OCI-LY3 (cell line): ENCODE measurements around the gene HLF.

Source experiments
- H2AFZ ChIP-seq: fragments of 200-600, 300-600 bp; shearing (Covaris generic); 2 replicates; pipeline ENCODE4 v1.6.0; 2014; ENCODE audit warnings: antibody characterized with exemption, low read depth, low read length
- H3K27ac ChIP-seq: fragments of 200-600, 300-600 bp; sonication (generic); 2 replicates; pipeline ENCODE4 v1.5.1; 2014; ENCODE audit warnings: mild to moderate bottlenecking, low read length, moderate library complexity, mixed read lengths
- H3K27me3 ChIP-seq: fragments of 200-600, 300-600 bp; sonication (generic); 2 replicates; pipeline ENCODE4 v1.6.1; 2014; ENCODE audit warnings: low read depth, low read length, mixed read lengths
- H3K36me3 ChIP-seq: fragments of 200-600, 300-600 bp; sonication (generic); replicated peaks from 2 replicates; pipeline ENCODE3; 2014; ENCODE audit warnings: low read depth, low read length, mixed read lengths
- H3K4me1 ChIP-seq: fragments of 300-600, 200-600 bp; sonication (generic); 2 replicates; pipeline ENCODE4 v1.6.1; 2014; ENCODE audit warnings: low read length, mixed read lengths
- H3K4me2 ChIP-seq: fragments of 200-600, 300-600 bp; sonication (generic); 2 replicates; pipeline ENCODE4 v1.6.1; 2014; ENCODE audit warnings: low read length, mixed read lengths
- H3K4me3 ChIP-seq: fragments of 300-600, 200-600 bp; sonication (generic); 2 replicates; pipeline ENCODE4 v1.5.1; 2014; ENCODE audit warnings: antibody characterized with exemption, mild to moderate bottlenecking, low read length, moderate library complexity
- H3K79me2 ChIP-seq: fragments of 300-600, 200-600 bp; shearing (Covaris generic); 2 replicates; pipeline ENCODE4 v1.6.1; 2014; ENCODE audit warnings: mild to moderate bottlenecking, low read length, mixed read lengths
- H3K9ac ChIP-seq: fragments of 300-600, 200-600 bp; shearing (Covaris generic); 2 replicates; pipeline ENCODE4 v1.6.0; 2014; ENCODE audit warnings: mild to moderate bottlenecking, low read length, moderate library complexity
- H3K9me3 ChIP-seq: fragments of 200-600, 300-600 bp; shearing (Covaris generic); 2 replicates; pipeline ENCODE4 v1.6.1; 2014; ENCODE audit warnings: low read length, mixed read lengths; ENCODE audit not compliant: insufficient read depth
- H4K20me1 ChIP-seq: fragments of 200-600, 300-600 bp; sonication (generic); 2 replicates; pipeline ENCODE4 v1.6.1; 2016; ENCODE audit warnings: low read length, mixed read lengths; ENCODE audit not compliant: insufficient read depth
- EZH2phosphoT487 ChIP-seq: fragments of 200-600 bp; shearing (Covaris generic); IDR thresholded peaks from 2 replicates; pipeline ENCODE4 v1.6.1; 2018; ENCODE audit warnings: antibody characterized with exemption, mixed run types, low read depth
- TF ChIP-seq, protein P1 (sequence below): fragments of 200-600, 300-600 bp; sonication (generic); IDR thresholded peaks from 2 replicates; pipeline ENCODE4 v1.5.1; 2014; ENCODE audit warnings: antibody characterized with exemption, low read length, low read depth

Gene HLF, protein sequence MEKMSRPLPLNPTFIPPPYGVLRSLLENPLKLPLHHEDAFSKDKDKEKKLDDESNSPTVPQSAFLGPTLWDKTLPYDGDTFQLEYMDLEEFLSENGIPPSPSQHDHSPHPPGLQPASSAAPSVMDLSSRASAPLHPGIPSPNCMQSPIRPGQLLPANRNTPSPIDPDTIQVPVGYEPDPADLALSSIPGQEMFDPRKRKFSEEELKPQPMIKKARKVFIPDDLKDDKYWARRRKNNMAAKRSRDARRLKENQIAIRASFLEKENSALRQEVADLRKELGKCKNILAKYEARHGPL

GRCh38 chr17:55264645-55265298 lies at the start of gene HLF:
HLF (plus strand) TSS chr17:55264960; CDS start chr17:55265485, 525 bp downstream.
- Histone ChIP-seq H3K27me3 (0 out of 2 replicates have a peak, but pooled peaks cover 2% of the 10 kb centered on the region), H4K20me1 (peaks cover 3% of the 10 kb centered on the region; the same call in 1 of the 2 replicates), H3K9me3 (peaks cover 6% of the 10 kb centered on the region; the same call in 1 of the 2 replicates), H2AFZ (peak within 1 kb of the TSS; percentile 62; the same call in 1 of the 2 replicates), H3K4me3 (peak within 1 kb of the TSS; percentile 80), H3K79me2 (peaks cover 27% of the 10 kb centered on the region), H3K36me3 (peaks cover 4% of the 10 kb centered on the region), H3K27ac (peak within 1 kb of the TSS; percentile 53), H3K4me2 (peak within 1 kb of the TSS; percentile 72), H3K9ac (peak within 1 kb of the TSS; percentile 65), H3K4me1 (peaks cover 17% of the 10 kb centered on the region)
- no peak for TF ChIP-seq EZH2phosphoT487
- TF ChIP-seq, protein P1, sequence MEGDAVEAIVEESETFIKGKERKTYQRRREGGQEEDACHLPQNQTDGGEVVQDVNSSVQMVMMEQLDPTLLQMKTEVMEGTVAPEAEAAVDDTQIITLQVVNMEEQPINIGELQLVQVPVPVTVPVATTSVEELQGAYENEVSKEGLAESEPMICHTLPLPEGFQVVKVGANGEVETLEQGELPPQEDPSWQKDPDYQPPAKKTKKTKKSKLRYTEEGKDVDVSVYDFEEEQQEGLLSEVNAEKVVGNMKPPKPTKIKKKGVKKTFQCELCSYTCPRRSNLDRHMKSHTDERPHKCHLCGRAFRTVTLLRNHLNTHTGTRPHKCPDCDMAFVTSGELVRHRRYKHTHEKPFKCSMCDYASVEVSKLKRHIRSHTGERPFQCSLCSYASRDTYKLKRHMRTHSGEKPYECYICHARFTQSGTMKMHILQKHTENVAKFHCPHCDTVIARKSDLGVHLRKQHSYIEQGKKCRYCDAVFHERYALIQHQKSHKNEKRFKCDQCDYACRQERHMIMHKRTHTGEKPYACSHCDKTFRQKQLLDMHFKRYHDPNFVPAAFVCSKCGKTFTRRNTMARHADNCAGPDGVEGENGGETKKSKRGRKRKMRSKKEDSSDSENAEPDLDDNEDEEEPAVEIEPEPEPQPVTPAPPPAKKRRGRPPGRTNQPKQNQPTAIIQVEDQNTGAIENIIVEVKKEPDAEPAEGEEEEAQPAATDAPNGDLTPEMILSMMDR = no peak

DNA sequence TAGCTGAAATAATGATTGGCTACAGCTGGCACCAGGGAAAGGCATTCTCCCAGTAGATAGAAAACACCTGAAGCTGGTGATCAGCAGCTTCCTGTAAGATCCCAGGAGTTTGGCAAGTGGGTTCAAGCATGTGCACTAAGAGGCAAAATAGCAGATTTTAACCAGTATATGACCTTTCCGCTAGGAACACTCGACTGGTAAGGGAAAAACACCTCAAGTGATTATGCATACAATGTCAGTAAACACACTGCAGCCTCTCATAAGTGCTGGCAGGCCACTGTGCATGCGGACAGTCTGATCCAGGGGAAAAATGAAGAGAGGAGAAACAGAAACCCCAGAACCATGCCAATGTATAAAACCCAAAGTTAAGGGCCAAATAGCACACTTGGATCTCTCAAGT lies 49.0 kb upstream of the HLF start:
- H3K4me2 ChIP-seq = no peak overlapping the region
- no peaks in the 10 kb centered on the region for H3K27me3 ChIP-seq
- no peak overlapping the region for H3K9ac ChIP-seq
- no peak overlapping the region for H3K27ac ChIP-seq
- H3K79me2 ChIP-seq = no peaks in the 10 kb centered on the region
- TF ChIP-seq, protein P1 = no peak
- no peak for TF ChIP-seq EZH2phosphoT487
- H3K4me1 ChIP-seq = no peaks in the 10 kb centered on the region
- no peaks in the 10 kb centered on the region for H3K36me3 ChIP-seq
- H2AFZ ChIP-seq = no peak overlapping the region
- no peak overlapping the region for H3K4me3 ChIP-seq
- H4K20me1 ChIP-seq = no peaks in the 10 kb centered on the region
- H3K9me3 ChIP-seq = no peaks in the 10 kb centered on the region

DNA sequence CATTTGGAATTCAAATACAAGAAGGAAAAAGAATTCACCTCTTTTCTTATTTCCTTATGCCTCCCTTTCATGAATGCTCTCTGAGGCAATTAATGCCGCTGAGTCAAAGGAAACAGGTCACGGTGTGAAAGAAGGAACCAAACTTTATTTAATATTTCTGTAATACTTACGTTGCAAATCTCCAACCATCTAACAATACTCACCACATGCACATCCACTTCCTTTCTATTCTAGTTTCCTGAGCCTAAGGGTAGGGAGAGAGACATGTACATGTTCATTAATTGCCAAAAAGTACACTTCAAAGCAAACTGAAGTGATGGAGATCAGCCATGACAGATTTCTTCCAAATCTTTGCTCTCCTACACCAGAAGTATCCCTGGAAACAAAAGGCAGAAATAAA lies 47.9 kb upstream of the HLF start:
- no peaks in the 10 kb centered on the region for H3K4me1 ChIP-seq
- H3K27ac ChIP-seq = no peak overlapping the region
- no peaks in the 10 kb centered on the region for H4K20me1 ChIP-seq
- H3K36me3 ChIP-seq = no peaks in the 10 kb centered on the region
- no peak overlapping the region for H3K4me3 ChIP-seq
- H3K27me3 ChIP-seq = no peaks in the 10 kb centered on the region
- H2AFZ ChIP-seq = no peak overlapping the region
- TF ChIP-seq EZH2phosphoT487 = no peak
- TF ChIP-seq, protein P1 = no peak
- H3K9me3 ChIP-seq = no peaks in the 10 kb centered on the region
- no peak overlapping the region for H3K4me2 ChIP-seq
- H3K9ac ChIP-seq = no peak overlapping the region
- H3K79me2 ChIP-seq = no peaks in the 10 kb centered on the region

DNA sequence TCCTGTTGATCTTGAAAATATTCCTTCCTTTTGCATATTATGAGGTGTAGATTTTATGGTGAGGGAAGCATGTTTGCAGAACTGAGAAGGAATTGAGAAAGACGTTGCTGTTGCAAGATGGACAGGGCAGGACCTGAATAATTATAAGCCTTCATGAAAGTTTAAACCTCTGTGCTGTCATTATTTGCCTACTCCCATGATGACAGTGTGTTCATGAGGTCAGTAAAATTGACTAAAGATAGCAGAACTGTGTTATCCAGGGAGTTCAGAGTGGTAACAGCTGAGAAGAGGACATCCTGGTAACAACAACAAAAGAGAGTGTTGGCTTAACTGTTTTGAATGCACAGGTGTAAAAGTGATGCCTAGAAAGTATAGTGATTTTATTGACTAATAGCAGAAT lies 45.3 kb upstream of the HLF start:
- Histone ChIP-seq H3K9me3 (no peaks in the 10 kb centered on the region), H3K36me3 (no peaks in the 10 kb centered on the region), H3K4me2 (no peak overlapping the region), H2AFZ (no peak overlapping the region), H3K27me3 (no peaks in the 10 kb centered on the region), H3K79me2 (no peaks in the 10 kb centered on the region), H3K4me3 (no peak overlapping the region), H4K20me1 (no peaks in the 10 kb centered on the region), H3K4me1 (no peaks in the 10 kb centered on the region), H3K9ac (no peak overlapping the region), H3K27ac (no peak overlapping the region)
- TF ChIP-seq, protein P1 = no peak
- TF ChIP-seq EZH2phosphoT487 = no peak
